ENCODE data around the gene WDR33. TPM values are rescaled to one million over a fixed set of nuclear protein-coding genes. Genes with fewer than 3 reads are reported as not detected.

Gene WDR33
- total and polyA plus RNA-seq, 10 of the 15 experiments (the other 5 are each of a cell fraction or from before 2014, with no cell fraction given) = 29.2 to 73.8 (median 45.6) TPM

DNA sequence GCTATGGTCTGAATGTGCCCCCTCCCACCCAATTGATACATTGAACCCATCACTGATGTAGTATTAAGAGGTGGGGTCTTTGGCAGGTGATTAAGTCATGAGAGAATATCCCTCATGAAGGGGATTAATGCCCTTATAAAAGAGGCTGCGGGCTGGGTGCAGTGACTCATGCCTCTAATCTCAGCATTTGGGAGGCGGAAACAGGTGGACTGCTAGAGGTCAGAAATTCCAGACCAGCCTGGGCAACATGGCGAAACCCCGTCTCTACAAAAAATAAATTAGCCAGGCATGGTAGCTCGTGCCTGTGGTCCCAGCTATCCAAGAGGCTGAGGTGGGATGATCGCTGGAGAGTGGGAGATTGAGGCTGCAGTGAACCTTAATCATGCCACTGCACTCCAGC is 32.7 kb upstream of the WDR33 start (continued):
- TF ChIP-seq, protein P1, sequence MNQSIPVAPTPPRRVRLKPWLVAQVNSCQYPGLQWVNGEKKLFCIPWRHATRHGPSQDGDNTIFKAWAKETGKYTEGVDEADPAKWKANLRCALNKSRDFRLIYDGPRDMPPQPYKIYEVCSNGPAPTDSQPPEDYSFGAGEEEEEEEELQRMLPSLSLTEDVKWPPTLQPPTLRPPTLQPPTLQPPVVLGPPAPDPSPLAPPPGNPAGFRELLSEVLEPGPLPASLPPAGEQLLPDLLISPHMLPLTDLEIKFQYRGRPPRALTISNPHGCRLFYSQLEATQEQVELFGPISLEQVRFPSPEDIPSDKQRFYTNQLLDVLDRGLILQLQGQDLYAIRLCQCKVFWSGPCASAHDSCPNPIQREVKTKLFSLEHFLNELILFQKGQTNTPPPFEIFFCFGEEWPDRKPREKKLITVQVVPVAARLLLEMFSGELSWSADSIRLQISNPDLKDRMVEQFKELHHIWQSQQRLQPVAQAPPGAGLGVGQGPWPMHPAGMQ (IDR thresholded peaks at IDR 0.05; ENCODE audit: borderline replicate concordance) = no peak
- TF ChIP-seq SMC3 (IDR thresholded peaks at IDR 0.05; ENCODE audit: borderline replicate concordance, low read length) = no peak

DNA sequence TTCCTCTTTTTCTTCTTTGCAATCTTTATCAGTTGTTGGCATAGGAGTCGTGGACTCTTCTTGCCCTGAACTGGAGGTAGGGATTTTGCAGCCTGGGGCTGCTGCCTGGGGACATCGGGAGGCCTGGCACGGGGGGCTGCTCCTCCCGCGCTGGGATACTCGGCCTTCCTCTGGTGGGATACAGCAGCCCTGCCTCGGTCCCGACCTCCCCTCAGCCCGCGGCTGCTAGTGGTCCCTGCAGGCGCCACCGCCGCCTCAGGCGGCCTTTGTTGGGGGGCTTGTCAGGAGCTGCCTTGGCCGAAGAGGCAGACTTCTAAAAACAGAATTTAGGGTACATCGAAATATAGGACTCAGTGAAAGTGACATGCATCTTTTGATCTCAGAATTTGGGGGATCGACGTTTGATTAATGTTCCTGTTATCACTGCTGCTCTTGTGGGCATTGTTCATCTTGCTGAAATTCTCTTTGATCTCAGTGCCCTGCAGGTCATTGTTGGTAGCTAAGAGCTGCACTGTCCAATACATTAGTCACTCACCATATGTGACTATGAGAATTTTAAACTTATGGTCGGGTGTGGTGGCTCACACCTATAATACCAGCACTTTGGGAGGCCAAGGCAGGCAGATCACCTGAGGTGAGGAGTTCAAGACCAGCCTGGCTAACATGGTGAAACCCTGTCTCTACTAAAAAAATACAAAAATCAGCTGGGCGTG is 30.7 kb upstream of the WDR33 start:
- Histone ChIP-seq H3K4me3 (no peak overlapping the region), H3K9ac (ENCODE audit: control insufficient read depth, insufficient read depth, low read length) (no peak overlapping the region), H3K4me2 (ENCODE audit: control insufficient read depth, insufficient read depth) (no peak overlapping the region), H3K4me1 (ENCODE audit: control insufficient read depth, insufficient read depth, low read length) (no peaks in the 10 kb centered on the region), H3K9me3 (replicated peaks; ENCODE audit: control insufficient read depth, insufficient read depth, low read length) (no peaks in the 10 kb centered on the region), H4K20me1 (ENCODE audit: control insufficient read depth, insufficient read depth) (no peaks in the 10 kb centered on the region), H3K27ac (ENCODE audit: control insufficient read depth, insufficient read depth) (no peak overlapping the region), H2AFZ (ENCODE audit: control insufficient read depth, low read depth, low read length) (no peak overlapping the region), H3K36me3 (ENCODE audit: control insufficient read depth in 2 of 2, insufficient read depth in 2 of 2, low read length in 1 of 2) (peaks cover 1 to 4% of the 10 kb centered on the region in 2 experiments), H3K79me2 (ENCODE audit: control insufficient read depth, insufficient read depth, low read length) (no peaks in the 10 kb centered on the region), H3K27me3 (replicated peaks in 1 of 2; ENCODE audit: control insufficient read depth in 2 of 2, insufficient read depth in 2 of 2, low read length in 1 of 2) (no peaks in the 10 kb centered on the region)
- ChIA-PET SMC1A (ENCODE audit: uncharacterized antibody, unreplicated experiment) (no interaction called here), POLR2A (no interaction called here), CTCF (interaction anchor here (1.7 kb wide), 1 partner anchor 11 kb away, joined by 4 read pairs; no protein-coding TSS in a partner anchor), RAD21 (ENCODE audit: unreplicated experiment) (no interaction called here)
- in situ Hi-C loops (cut with MboI) = no loop called here
- DNase-seq (ENCODE audit: low read depth, low spot score) (no peak), FAIRE-seq (no peak), ATAC-seq (no peak)
- intact Hi-C loops (cut with micrococcal nuclease; ENCODE audit: unreplicated experiment) = no loop called here
- 89% methylated on average over 20 of the region's 20 CpGs for WGBS (ENCODE audit: insufficient coverage, insufficient replicate concordance, low lambda C conversion rate, missing lambda C conversion rate)
- BruUV-seq (replicated peaks) = no TSS peak
- TF ChIP-seq GABPA (IDR thresholded peaks at IDR 0.05; ENCODE audit: low read depth) (no peak), KAT2A (conservative IDR thresholded peaks at IDR 0.05; ENCODE audit: control insufficient read depth, low read depth, low read length) (no peak), CBFB (IDR thresholded peaks at IDR 0.05; ENCODE audit: low read depth) (no peak), TARDBP (IDR thresholded peaks at IDR 0.05; ENCODE audit: borderline replicate concordance) (no peak), HDAC2 (IDR thresholded peaks at IDR 0.05) (no peak), KDM1A (IDR thresholded peaks at IDR 0.05; ENCODE audit: borderline replicate concordance) (no peak), LARP7 (IDR thresholded peaks at IDR 0.05) (no peak), SMARCA5 (IDR thresholded peaks at IDR 0.05) (no peak), ZNF24 (IDR thresholded peaks at IDR 0.05) (no peak), YBX1 (IDR thresholded peaks at IDR 0.05) (no peak), HCFC1 (IDR thresholded peaks at IDR 0.05; ENCODE audit: low read length) (no peak)
- TF ChIP-seq, protein P2, sequence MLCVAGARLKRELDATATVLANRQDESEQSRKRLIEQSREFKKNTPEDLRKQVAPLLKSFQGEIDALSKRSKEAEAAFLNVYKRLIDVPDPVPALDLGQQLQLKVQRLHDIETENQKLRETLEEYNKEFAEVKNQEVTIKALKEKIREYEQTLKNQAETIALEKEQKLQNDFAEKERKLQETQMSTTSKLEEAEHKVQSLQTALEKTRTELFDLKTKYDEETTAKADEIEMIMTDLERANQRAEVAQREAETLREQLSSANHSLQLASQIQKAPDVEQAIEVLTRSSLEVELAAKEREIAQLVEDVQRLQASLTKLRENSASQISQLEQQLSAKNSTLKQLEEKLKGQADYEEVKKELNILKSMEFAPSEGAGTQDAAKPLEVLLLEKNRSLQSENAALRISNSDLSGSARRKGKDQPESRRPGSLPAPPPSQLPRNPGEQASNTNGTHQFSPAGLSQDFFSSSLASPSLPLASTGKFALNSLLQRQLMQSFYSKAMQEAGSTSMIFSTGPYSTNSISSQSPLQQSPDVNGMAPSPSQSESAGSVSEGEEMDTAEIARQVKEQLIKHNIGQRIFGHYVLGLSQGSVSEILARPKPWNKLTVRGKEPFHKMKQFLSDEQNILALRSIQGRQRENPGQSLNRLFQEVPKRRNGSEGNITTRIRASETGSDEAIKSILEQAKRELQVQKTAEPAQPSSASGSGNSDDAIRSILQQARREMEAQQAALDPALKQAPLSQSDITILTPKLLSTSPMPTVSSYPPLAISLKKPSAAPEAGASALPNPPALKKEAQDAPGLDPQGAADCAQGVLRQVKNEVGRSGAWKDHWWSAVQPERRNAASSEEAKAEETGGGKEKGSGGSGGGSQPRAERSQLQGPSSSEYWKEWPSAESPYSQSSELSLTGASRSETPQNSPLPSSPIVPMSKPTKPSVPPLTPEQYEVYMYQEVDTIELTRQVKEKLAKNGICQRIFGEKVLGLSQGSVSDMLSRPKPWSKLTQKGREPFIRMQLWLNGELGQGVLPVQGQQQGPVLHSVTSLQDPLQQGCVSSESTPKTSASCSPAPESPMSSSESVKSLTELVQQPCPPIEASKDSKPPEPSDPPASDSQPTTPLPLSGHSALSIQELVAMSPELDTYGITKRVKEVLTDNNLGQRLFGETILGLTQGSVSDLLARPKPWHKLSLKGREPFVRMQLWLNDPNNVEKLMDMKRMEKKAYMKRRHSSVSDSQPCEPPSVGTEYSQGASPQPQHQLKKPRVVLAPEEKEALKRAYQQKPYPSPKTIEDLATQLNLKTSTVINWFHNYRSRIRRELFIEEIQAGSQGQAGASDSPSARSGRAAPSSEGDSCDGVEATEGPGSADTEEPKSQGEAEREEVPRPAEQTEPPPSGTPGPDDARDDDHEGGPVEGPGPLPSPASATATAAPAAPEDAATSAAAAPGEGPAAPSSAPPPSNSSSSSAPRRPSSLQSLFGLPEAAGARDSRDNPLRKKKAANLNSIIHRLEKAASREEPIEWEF (IDR thresholded peaks at IDR 0.05; ENCODE audit: insufficient replicate concordance, low read depth, low read length) = no peak
- TF ChIP-seq, protein P3, sequence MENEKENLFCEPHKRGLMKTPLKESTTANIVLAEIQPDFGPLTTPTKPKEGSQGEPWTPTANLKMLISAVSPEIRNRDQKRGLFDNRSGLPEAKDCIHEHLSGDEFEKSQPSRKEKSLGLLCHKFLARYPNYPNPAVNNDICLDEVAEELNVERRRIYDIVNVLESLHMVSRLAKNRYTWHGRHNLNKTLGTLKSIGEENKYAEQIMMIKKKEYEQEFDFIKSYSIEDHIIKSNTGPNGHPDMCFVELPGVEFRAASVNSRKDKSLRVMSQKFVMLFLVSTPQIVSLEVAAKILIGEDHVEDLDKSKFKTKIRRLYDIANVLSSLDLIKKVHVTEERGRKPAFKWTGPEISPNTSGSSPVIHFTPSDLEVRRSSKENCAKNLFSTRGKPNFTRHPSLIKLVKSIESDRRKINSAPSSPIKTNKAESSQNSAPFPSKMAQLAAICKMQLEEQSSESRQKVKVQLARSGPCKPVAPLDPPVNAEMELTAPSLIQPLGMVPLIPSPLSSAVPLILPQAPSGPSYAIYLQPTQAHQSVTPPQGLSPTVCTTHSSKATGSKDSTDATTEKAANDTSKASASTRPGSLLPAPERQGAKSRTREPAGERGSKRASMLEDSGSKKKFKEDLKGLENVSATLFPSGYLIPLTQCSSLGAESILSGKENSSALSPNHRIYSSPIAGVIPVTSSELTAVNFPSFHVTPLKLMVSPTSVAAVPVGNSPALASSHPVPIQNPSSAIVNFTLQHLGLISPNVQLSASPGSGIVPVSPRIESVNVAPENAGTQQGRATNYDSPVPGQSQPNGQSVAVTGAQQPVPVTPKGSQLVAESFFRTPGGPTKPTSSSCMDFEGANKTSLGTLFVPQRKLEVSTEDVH (IDR thresholded peaks at IDR 0.05; ENCODE audit: low read depth, partially characterized antibody) = no peak
